Keratinocyte (primary cell): ENCODE results near the gene KLK3. TPM values are rescaled to one million over a fixed set of nuclear protein-coding genes. Genes with fewer than 3 reads are reported as not detected.
"Not testable (repeated sequence)": the region's sequence is repeated elsewhere in the genome, so short reads cannot be mapped to it uniquely, and the experiment has no call there.

Source experiments
- DNase-seq: peaks from one replicate; pipeline ENCODE4 v3.0.0-alpha.2; 2011; ENCODE audit warnings: low read depth, missing footprints, low spot score
- FAIRE-seq: peaks from 2 replicates; lab custom pipeline; 2011; peaks lifted over from hg19 to GRCh38; lab: Jason Lieb, UNC
- H2AFZ ChIP-seq: 2 replicates; pipeline ENCODE4 v1.6.0; 2012; ENCODE audit warnings: low read length, control low read depth, inconsistent platforms; ENCODE audit not compliant: control insufficient read depth
- H3K27ac ChIP-seq: 2 replicates; pipeline ENCODE4 v1.5.1; 2011; ENCODE audit warnings: low read length; ENCODE audit not compliant: control insufficient read depth, insufficient read depth
- H3K27me3 ChIP-seq: 3 replicates; pipeline ENCODE4 v1.6.0; 2011; ENCODE audit warnings: low read length; ENCODE audit not compliant: control insufficient read depth, insufficient read depth; ENCODE audit errors: extremely low read depth
- H3K36me3 ChIP-seq, 2 experiments: 2 replicates in 1 of 2; 3 replicates in 1 of 2; pipeline ENCODE4 v1.5.1; 2011; ENCODE audit warnings: low read length in 2 of 2, mild to moderate bottlenecking in 1 of 2; ENCODE audit not compliant: control insufficient read depth in 2 of 2, insufficient read depth in 2 of 2; ENCODE audit errors: extremely low read depth in 1 of 2
- H3K4me1 ChIP-seq: 3 replicates; pipeline ENCODE4 v1.5.1; 2011; ENCODE audit warnings: low read length; ENCODE audit not compliant: control insufficient read depth, insufficient read depth; ENCODE audit errors: extremely low read depth
- H3K4me2 ChIP-seq: 3 replicates; pipeline ENCODE4 v1.6.0; 2011; ENCODE audit warnings: low read depth, low read length; ENCODE audit not compliant: control insufficient read depth, insufficient read depth; ENCODE audit errors: extremely low read depth
- H3K4me3 ChIP-seq, 3 experiments: fragments of 200-600 bp in 1 of 3; sonication (generic) in 1 of 3; 2 replicates in 2 of 3; 3 replicates in 1 of 3; pipeline ENCODE4 v1.5.1; 2011 to 2016; ENCODE audit warnings: low read length in 3 of 3, mild to moderate bottlenecking in 3 of 3, control low read depth in 2 of 3, inconsistent platforms in 1 of 3, low read depth in 1 of 3, mixed read lengths in 1 of 3, mixed run types in 1 of 3, moderate library complexity in 1 of 3; ENCODE audit not compliant: control insufficient read depth in 2 of 3, insufficient read depth in 2 of 3; ENCODE audit errors: extremely low read depth in 1 of 3
- H3K79me2 ChIP-seq: 2 replicates; pipeline ENCODE4 v1.6.0; 2012; ENCODE audit warnings: low read length; ENCODE audit not compliant: control insufficient read depth, insufficient read depth
- H3K9ac ChIP-seq: 3 replicates; pipeline ENCODE4 v1.6.0; 2011; ENCODE audit warnings: low read length; ENCODE audit not compliant: control insufficient read depth, insufficient read depth; ENCODE audit errors: extremely low read depth
- H3K9me1 ChIP-seq: 3 replicates; pipeline ENCODE4 v1.6.0; 2011; ENCODE audit warnings: low read length; ENCODE audit not compliant: control insufficient read depth, insufficient read depth; ENCODE audit errors: extremely low read depth
- H3K9me3 ChIP-seq: 2 replicates; pipeline ENCODE4 v1.5.1; 2012; ENCODE audit warnings: low read depth, low read length; ENCODE audit not compliant: control insufficient read depth
- H4K20me1 ChIP-seq: 3 replicates; pipeline ENCODE4 v1.6.0; 2011; ENCODE audit warnings: low read length; ENCODE audit not compliant: control insufficient read depth, insufficient read depth; ENCODE audit errors: extremely low read depth
- EZH2 ChIP-seq: IDR thresholded peaks from one replicate; pipeline ENCODE4 v1.6.1; 2012; ENCODE audit warnings: inconsistent platforms, mild to moderate bottlenecking, low read length, moderate library complexity
- dilution Hi-C: fragments of 300-500 bp; cut with MboI; formaldehyde crosslinking; loops from one replicate; pipeline ENCODE4 v1.7.0; 2020; ENCODE audit warnings: low sequenced_read_pairs; ENCODE audit not compliant: extremely low pct_ligation_motif_present
- polyA plus RNA-seq, 5 experiments: library from polyadenylated mRNA; depleted of rRNA in 3 of 5; stranded (reverse) in 3 of 5; stranded (forward) in 1 of 5; unstranded in 1 of 5; fragments of >200 nt; gene quantifications; 1 replicate in 1 of 5; 2 replicates in 3 of 5; 3 replicates in 1 of 5; pipeline versions ENCODE4 v1.2.1 to v1.2.3, GENCODE V29; 2011 to 2012; ENCODE audit warnings: missing spikeins in 2 of 5, low read depth in 1 of 5, low replicate concordance in 1 of 5
- TF ChIP-seq, protein P1 (sequence below), 3 experiments: IDR thresholded peaks in 1 of 3; conservative IDR thresholded peaks in 1 of 3; optimal IDR thresholded peaks in 1 of 3; 2 replicates in 2 of 3; 3 replicates in 1 of 3; pipeline versions ENCODE3 to v1.5.1; 2011; ENCODE audit warnings: low read length in 3 of 3, mild to moderate bottlenecking in 3 of 3, moderate library complexity in 2 of 3, control low read depth in 1 of 3, inconsistent platforms in 1 of 3; ENCODE audit not compliant: insufficient read depth in 2 of 3; ENCODE audit errors: extremely low read depth in 1 of 3

KLK3 gene
- polyA plus RNA-seq, 1 donor (not counting 4 experiments of a cell fraction or from before 2014, with no cell fraction given): not detected

DNA sequence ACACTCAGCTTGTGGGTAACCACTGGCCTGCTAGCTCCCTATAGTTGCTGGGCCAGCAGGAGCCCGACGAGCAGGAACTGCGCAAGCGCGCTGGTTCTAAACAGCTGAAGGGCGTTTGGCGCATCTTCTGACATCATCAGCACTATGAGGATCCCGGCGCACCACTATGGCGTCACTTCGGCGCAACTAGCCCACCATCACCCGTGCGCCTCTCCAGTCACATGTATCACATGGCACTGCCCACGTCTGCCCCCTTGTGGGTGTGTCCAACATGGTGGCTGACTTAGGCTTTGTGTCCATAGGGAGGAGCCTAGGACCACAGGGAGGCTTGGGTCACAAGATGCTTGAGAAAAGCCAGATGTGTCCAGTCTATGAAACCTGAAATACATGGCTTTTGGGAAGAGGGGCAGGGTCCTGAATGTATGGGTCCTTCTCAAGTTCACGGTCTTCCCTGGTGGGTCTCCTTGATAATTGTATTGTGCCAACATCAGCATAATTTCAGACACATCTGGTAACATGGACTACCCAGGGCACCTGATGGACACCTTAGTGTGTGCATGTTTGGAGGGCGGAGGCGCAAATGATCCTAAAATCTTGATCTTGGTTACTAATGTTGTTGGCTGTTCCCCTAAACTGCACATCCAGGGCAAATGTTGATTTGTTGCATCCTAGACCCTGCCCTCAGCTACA lies 38.5 kb downstream of the KLK3 start:
- FAIRE-seq: no peak
- dilution Hi-C loops: no loop called here

DNA sequence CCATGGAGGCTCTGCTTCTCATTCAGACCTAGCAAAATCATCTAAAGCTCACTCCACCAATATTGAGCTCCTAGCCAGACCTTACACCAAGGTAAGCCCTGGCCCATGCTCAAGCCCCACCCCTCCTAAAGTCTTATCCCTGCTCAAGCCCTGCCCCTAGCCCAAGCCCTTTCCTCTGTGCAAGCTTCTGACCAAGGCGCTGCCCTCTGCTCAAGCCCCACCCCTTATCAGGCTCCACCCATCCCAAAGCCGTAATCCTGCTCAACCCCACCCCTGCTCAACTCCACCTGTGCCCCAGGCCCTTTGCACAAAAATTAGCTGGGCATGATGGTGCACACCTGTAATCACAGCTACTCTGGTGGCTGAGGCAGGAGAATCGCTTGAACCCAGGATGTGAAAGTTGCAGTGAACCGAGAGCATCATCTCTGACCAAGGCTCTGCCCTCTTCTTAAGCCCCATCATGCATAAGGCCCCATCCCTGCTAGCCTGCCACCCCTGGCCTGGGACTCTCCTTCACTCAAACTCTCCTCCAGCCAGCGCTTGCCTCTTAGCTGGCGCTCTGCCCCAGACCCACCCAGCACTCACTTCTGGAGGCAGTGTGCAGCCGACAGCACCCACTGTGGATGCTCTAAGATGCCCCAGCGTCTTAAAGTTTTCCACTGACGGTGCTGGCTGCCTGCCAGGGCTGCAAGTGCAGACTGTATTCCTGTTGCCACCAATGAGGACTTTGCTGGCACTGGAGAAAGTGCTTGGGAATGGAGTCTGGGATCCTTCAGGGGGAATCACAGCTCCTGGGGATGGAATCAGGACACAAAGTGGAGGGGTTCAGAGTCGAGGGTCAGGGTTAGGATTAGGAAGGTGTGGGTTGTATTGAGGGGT lies 40.0 kb downstream of the KLK3 start:
- dilution Hi-C loops: no loop called here
- DNase-seq: no peak
- H3K4me2 ChIP-seq: no peak overlapping the region
- no peak overlapping the region for H3K9ac ChIP-seq
- no peaks in the 10 kb centered on the region for H3K9me1 ChIP-seq
- no peaks in the 10 kb centered on the region for H3K36me3 ChIP-seq
- no peak overlapping the region for H3K4me3 ChIP-seq
- FAIRE-seq: no peak
- no peaks in the 10 kb centered on the region for H3K79me2 ChIP-seq
- no peaks in the 10 kb centered on the region for H3K27me3 ChIP-seq
- H3K27ac ChIP-seq: no peak overlapping the region
- no peak overlapping the region for H2AFZ ChIP-seq
- TF ChIP-seq, protein P1, sequence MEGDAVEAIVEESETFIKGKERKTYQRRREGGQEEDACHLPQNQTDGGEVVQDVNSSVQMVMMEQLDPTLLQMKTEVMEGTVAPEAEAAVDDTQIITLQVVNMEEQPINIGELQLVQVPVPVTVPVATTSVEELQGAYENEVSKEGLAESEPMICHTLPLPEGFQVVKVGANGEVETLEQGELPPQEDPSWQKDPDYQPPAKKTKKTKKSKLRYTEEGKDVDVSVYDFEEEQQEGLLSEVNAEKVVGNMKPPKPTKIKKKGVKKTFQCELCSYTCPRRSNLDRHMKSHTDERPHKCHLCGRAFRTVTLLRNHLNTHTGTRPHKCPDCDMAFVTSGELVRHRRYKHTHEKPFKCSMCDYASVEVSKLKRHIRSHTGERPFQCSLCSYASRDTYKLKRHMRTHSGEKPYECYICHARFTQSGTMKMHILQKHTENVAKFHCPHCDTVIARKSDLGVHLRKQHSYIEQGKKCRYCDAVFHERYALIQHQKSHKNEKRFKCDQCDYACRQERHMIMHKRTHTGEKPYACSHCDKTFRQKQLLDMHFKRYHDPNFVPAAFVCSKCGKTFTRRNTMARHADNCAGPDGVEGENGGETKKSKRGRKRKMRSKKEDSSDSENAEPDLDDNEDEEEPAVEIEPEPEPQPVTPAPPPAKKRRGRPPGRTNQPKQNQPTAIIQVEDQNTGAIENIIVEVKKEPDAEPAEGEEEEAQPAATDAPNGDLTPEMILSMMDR (optimal IDR thresholded peaks at IDR 0.05 in 1 of 3, IDR thresholded peaks at IDR 0.05 in 1 of 3, conservative IDR thresholded peaks at IDR 0.05 in 1 of 3; ENCODE audit: extremely low read depth in 1 of 3, insufficient read depth in 2 of 3, low read length in 3 of 3): no peak
- TF ChIP-seq EZH2: no peak
- peaks cover 9% of the 10 kb centered on the region for H3K4me1 ChIP-seq
- H3K9me3 ChIP-seq: no peaks in the 10 kb centered on the region
- H4K20me1 ChIP-seq: no peaks in the 10 kb centered on the region

More for the DNA sequence above, 38.5 kb downstream of the KLK3 start:
- Histone ChIP-seq H3K4me3 (no peak overlapping the region), H3K9me1 (no peaks in the 10 kb centered on the region), H3K27ac (no peak overlapping the region), H3K79me2 (no peaks in the 10 kb centered on the region), H3K36me3 (no peaks in the 10 kb centered on the region), H4K20me1 (no peaks in the 10 kb centered on the region), H3K4me2 (no peak overlapping the region), H3K9me3 (no peaks in the 10 kb centered on the region), H3K27me3 (peaks cover 11% of the 10 kb centered on the region), H3K9ac (no peak overlapping the region), H3K4me1 (peaks cover 9% of the 10 kb centered on the region), H2AFZ (no peak overlapping the region)
- no peak for DNase-seq
- no peak for TF ChIP-seq EZH2
- TF ChIP-seq, protein P1 (optimal IDR thresholded peaks at IDR 0.05 in 1 of 3, IDR thresholded peaks at IDR 0.05 in 1 of 3, conservative IDR thresholded peaks at IDR 0.05 in 1 of 3; ENCODE audit: extremely low read depth in 1 of 3, insufficient read depth in 2 of 3, low read length in 3 of 3): peak in 1 of 3 experiments; percentile 28

DNA sequence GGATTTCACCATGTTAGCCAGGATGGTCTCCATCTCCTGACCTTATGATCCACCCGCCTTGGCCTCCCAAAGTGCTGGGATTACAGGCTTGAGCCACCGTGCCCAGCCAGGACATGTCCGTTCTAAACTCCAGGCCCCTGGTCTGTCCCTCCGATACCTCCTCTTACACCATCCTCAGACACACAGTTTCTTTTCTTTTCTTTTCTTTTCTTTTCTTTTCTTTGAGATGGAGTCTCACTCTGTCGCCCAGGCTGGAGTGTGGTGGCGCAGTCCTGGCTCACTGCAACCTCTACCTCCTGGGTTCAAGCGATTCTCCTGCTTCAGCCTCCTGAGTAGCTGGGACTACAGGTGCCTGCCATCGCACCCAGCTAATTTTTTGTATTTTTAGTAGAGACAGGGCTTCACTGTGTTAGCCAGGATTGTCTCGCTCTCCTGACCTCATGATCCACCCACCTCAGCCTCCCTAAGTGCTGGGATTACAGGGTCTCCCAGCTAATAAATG lies 41.4 kb downstream of the KLK3 start:
- dilution Hi-C loops, H3K9me3 ChIP-seq, FAIRE-seq, H3K9me1 ChIP-seq, H3K4me3 ChIP-seq, H3K27ac ChIP-seq, H3K79me2 ChIP-seq, DNase-seq, H3K9ac ChIP-seq, H3K4me1 ChIP-seq, H3K36me3 ChIP-seq, H3K4me2 ChIP-seq, H3K27me3 ChIP-seq, H4K20me1 ChIP-seq, H2AFZ ChIP-seq: not testable (repeated sequence)
